Neural cell (in vitro differentiated cells): ENCODE measurements around the gene ZDHHC14. TPM values are rescaled to one million over a fixed set of nuclear protein-coding genes. Genes with fewer than 3 reads are reported as not detected.

ENCODE experiments used
- H2AFZ ChIP-seq: fragments of 200-600, 300-800 bp; sonication (generic), shearing (Covaris generic); 2 replicates; pipeline ENCODE4 v1.6.0; 2014; ENCODE audit warnings: low read depth, mild to moderate bottlenecking, antibody characterized with exemption, low read length, moderate library complexity
- H3F3A ChIP-seq: fragments of 200-600 bp; shearing (Covaris generic); 2 replicates; pipeline ENCODE4 v1.6.1; 2016; ENCODE audit warnings: mild to moderate bottlenecking, moderate library complexity, mixed read lengths, antibody characterized with exemption, low read length; ENCODE audit not compliant: insufficient read depth, poor library complexity, severe bottlenecking
- H3K27ac ChIP-seq: fragments of 200-600, 300-800 bp; sonication (generic), shearing (Covaris generic); 2 replicates; pipeline ENCODE4 v1.5.1; 2014; ENCODE audit warnings: mild to moderate bottlenecking, low read length, moderate library complexity
- H3K27me3 ChIP-seq: fragments of 300-800, 200-600 bp; sonication (generic), shearing (Covaris generic); 2 replicates; pipeline ENCODE4 v1.6.0; 2014; ENCODE audit warnings: mild to moderate bottlenecking, low read depth, low read length, moderate library complexity; ENCODE audit not compliant: insufficient read depth
- H3K36me3 ChIP-seq: fragments of 300-800, 200-600 bp; sonication (generic), shearing (Covaris generic); 2 replicates; pipeline ENCODE4 v1.5.1; 2014; ENCODE audit warnings: mild to moderate bottlenecking, antibody characterized with exemption, low read length, moderate library complexity; ENCODE audit not compliant: insufficient read depth
- H3K4me2 ChIP-seq: fragments of 300-800, 200-600 bp; sonication (generic), shearing (Covaris generic); 2 replicates; pipeline ENCODE4 v1.6.0; 2014; ENCODE audit warnings: mild to moderate bottlenecking, low read length
- H3K4me3 ChIP-seq: fragments of 300-800, 200-600 bp; sonication (generic), shearing (Covaris generic); 2 replicates; pipeline ENCODE4 v1.5.1; 2014; ENCODE audit warnings: mild to moderate bottlenecking, low read length, moderate library complexity
- H3K79me2 ChIP-seq: fragments of 200-600 bp; shearing (Covaris generic); replicated peaks from 2 replicates; pipeline ENCODE4 v1.6.0; 2014; ENCODE audit warnings: mild to moderate bottlenecking, low read length, moderate library complexity; ENCODE audit not compliant: insufficient read depth
- H3K9ac ChIP-seq: fragments of 300-800, 200-600 bp; sonication (generic), shearing (Covaris generic); 2 replicates; pipeline ENCODE4 v1.6.1; 2016; ENCODE audit warnings: mild to moderate bottlenecking, low read length, mixed read lengths
- H3K9me2 ChIP-seq: fragments of 200-600 bp; shearing (Covaris generic); 2 replicates; pipeline ENCODE4 v1.6.1; 2016; ENCODE audit warnings: mild to moderate bottlenecking, low read length, mixed read lengths; ENCODE audit not compliant: insufficient read depth
- H3K9me3 ChIP-seq: fragments of 200-600, 300-800 bp; sonication (generic), shearing (Covaris generic); 2 replicates; pipeline ENCODE4 v1.6.1; 2016; ENCODE audit warnings: mild to moderate bottlenecking, mixed run types, low read length, moderate library complexity, mixed read lengths
- H4K20me1 ChIP-seq: fragments of 200-600 bp; shearing (Covaris generic); 2 replicates; pipeline ENCODE4 v1.6.1; 2016; ENCODE audit warnings: mild to moderate bottlenecking, mixed run types; ENCODE audit not compliant: insufficient read depth
- CTCF ChIP-seq: fragments of 450-650 bp; IDR thresholded peaks from 2 replicates; pipeline ENCODE4 v1.5.1; 2014; ENCODE audit warnings: antibody characterized with exemption, mild to moderate bottlenecking, moderate library complexity; ENCODE audit not compliant: poor library complexity, severe bottlenecking
- EP300 ChIP-seq: fragments of 450-650 bp; conservative IDR thresholded peaks from 2 replicates; pipeline ENCODE4 v1.6.1; 2014; ENCODE audit warnings: antibody characterized with exemption, mild to moderate bottlenecking, moderate library complexity; ENCODE audit not compliant: poor library complexity, severe bottlenecking
- EZH2 ChIP-seq: fragments of 200-600, 300-800 bp; shearing (Covaris generic), sonication (generic); IDR thresholded peaks from 2 replicates; pipeline ENCODE4 v1.6.1; 2014; ENCODE audit warnings: antibody characterized with exemption, low read length, borderline replicate concordance, mild to moderate bottlenecking; ENCODE audit not compliant: insufficient read depth, poor library complexity, severe bottlenecking
- MXI1 ChIP-seq: fragments of 450-650 bp; conservative IDR thresholded peaks from 2 replicates; pipeline ENCODE4 v1.6.1; 2014; ENCODE audit warnings: antibody characterized with exemption, mild to moderate bottlenecking; ENCODE audit not compliant: poor library complexity, severe bottlenecking
- POLR2AphosphoS5 ChIP-seq: IDR thresholded peaks from 2 replicates; pipeline ENCODE4 v1.6.1; 2012
- RAD21 ChIP-seq: fragments of 450-650 bp; conservative IDR thresholded peaks from 2 replicates; pipeline ENCODE4 v1.6.1; 2014; ENCODE audit warnings: antibody characterized with exemption, mild to moderate bottlenecking, moderate library complexity
- REST ChIP-seq: IDR thresholded peaks from 2 replicates; pipeline ENCODE4 v1.6.1; 2012; ENCODE audit warnings: borderline replicate concordance
- SMC3 ChIP-seq: fragments of 450-650 bp; conservative IDR thresholded peaks from 2 replicates; pipeline ENCODE4 v1.6.1; 2014; ENCODE audit warnings: antibody characterized with exemption, mild to moderate bottlenecking, moderate library complexity; ENCODE audit not compliant: poor library complexity
- TAF1 ChIP-seq: IDR thresholded peaks from 2 replicates; pipeline ENCODE4 v1.6.1; 2012; ENCODE audit warnings: low read depth
- polyA plus RNA-seq: library from polyadenylated mRNA; depleted of rRNA; stranded (reverse); fragments of >200 nt; gene quantifications from 2 replicates; pipeline ENCODE4 v1.2.3, GENCODE V29; 2014

ZDHHC14 gene
- polyA plus RNA-seq, 1 donor from 2014 or later, result 4.1 TPM

GRCh38 chr6:157657754-157658153 lies 276.8 kb downstream of the ZDHHC14 start:
- Histone ChIP-seq H3K9me3 (no peaks in the 10 kb centered on the region), H3K4me2 (no peak overlapping the region), H4K20me1 (no peaks in the 10 kb centered on the region), H3K27ac (no peak overlapping the region), H3K36me3 (no peaks in the 10 kb centered on the region), H3K27me3 (no peaks in the 10 kb centered on the region), H3K79me2 (no peaks in the 10 kb centered on the region), H3K4me3 (no peak overlapping the region), H3F3A (no peaks in the 10 kb centered on the region), H3K9me2 (no peaks in the 10 kb centered on the region), H2AFZ (no peak overlapping the region), H3K9ac (no peak overlapping the region)
- TF ChIP-seq MXI1 (no peak), SMC3 (no peak), TAF1 (no peak), RAD21 (no peak), CTCF (no peak)

- Histone ChIP-seq H3K27me3 (no peaks in the 10 kb centered on the region), H3F3A (no peaks in the 10 kb centered on the region), H3K4me3 (no peak overlapping the region), H3K4me2 (no peak overlapping the region), H3K36me3 (no peaks in the 10 kb centered on the region), H3K79me2 (no peaks in the 10 kb centered on the region), H3K27ac (no peak overlapping the region), H3K9me2 (no peaks in the 10 kb centered on the region), H4K20me1 (no peaks in the 10 kb centered on the region), H3K9ac (no peak overlapping the region), H2AFZ (no peak overlapping the region), H3K9me3 (no peaks in the 10 kb centered on the region)
- TF ChIP-seq REST, result no peak
- no peak for TF ChIP-seq MXI1
- no peak for TF ChIP-seq SMC3
- TF ChIP-seq EZH2, result no peak
- no peak for TF ChIP-seq POLR2AphosphoS5
- no peak for TF ChIP-seq EP300
- TF ChIP-seq CTCF, result no peak
- no peak for TF ChIP-seq TAF1
Measured at GRCh38 chr6:157658301-157658700, 277.3 kb downstream of the ZDHHC14 start.
